Right lobe of liver (tissue), 4 donors: ENCODE results near the gene TLL2.
A peak's percentile ranks its signal among the peaks of the same experiment; 100 is the strongest.

Experiments
- CTCF ChIP-seq, 4 donors: fragments of 200-600 bp in 3 of 4; fragments of 450-650 bp in 1 of 4; IDR thresholded peaks; one replicate each; pipeline versions ENCODE4 v1.5.1 to v1.8.0; 2016 to 2022; ENCODE audit warnings: antibody characterized with exemption in 4 of 4, mild to moderate bottlenecking in 2 of 4
- POLR2A ChIP-seq: fragments of 450-650 bp; IDR thresholded peaks from one replicate; pipeline ENCODE4 v1.6.1; 2017; ENCODE audit warnings: antibody characterized with exemption, mild to moderate bottlenecking
- donor health status: DM: no; HTN: no; CAD: no.
- donor health status: DM: no; HTN: no; CAD: no.
- donor health status: DM: no; HTN: yes; CAD: no.

DNA sequence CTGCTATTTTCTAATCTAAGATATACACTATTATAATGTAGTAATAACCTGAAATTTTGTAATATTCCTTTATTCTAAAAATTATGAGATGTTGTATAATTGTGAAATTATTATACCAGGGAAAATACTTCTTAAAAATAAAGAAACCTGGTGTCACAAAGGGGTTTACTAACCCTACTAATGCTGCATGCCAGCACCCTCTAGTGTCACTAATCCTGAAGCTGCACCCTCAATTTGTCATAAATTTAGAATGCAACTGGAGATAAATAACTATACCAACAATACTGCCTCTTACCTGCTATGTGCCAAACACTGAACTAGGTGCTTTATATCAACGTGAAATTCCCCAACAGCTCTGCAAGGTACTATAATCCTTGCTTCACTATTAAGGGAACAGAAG is 42.3 kb upstream of the TLL2 start:
- TF ChIP-seq CTCF (IDR thresholded peaks at IDR 0.05) (peak in 3 of 4 donors; percentile 40 to 53 (median 48)), POLR2A (no peak)
